A673 (cell line): Measurements from ENCODE around the gene RNF141.

Source experiments
- CTCF ChIP-seq: fragments of 300-800, 200-600 bp; sonication (generic); conservative IDR thresholded peaks from 2 replicates; pipeline ENCODE4 v1.5.1; 2017; ENCODE audit warnings: low read depth, mild to moderate bottlenecking, antibody characterized with exemption, low read length, moderate library complexity, mixed read lengths
- EZH2 ChIP-seq: fragments of 200-600 bp; sonication (generic); IDR thresholded peaks from 2 replicates; pipeline ENCODE4 v1.6.1; 2017; ENCODE audit warnings: borderline replicate concordance, low read depth, mild to moderate bottlenecking, mixed read lengths, antibody characterized with exemption, low read length; ENCODE audit not compliant: poor library complexity, severe bottlenecking

- no peak for TF ChIP-seq CTCF
- TF ChIP-seq EZH2, result no peak
Observed at GRCh38 chr11:10561947-10562346, 21.0 kb upstream of the RNF141 start.
